ENCODE data around the gene SOX13. TPM values are rescaled to one million over a fixed set of nuclear protein-coding genes. Genes with fewer than 3 reads are reported as not detected.
A peak's percentile ranks its signal among the peaks of the same experiment; 100 is the strongest.

SOX13 gene
- total and polyA plus RNA-seq, 11 donors = 8.2 to 16.0 (median 12.6) TPM

DNA sequence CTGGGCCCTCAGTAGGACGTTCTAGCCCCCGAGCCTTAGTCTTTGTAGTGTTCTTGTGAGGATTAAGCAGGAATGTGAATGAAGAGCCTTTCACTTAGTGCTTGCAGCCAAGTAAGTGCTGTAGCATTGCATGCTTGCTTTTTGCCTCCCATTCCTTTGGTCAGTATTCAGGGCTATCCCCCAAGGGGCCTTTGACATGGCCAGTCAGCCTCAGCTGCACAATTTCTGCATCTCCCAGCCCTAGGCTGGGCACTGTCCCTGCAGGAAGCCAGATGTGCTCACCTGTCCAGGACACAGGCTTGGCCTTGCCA is 30.5 kb downstream of the SOX13 start:
- no peak for TF ChIP-seq POLR2A (IDR thresholded peaks at IDR 0.05)
- TF ChIP-seq CTCF (IDR thresholded peaks at IDR 0.05) = no peak
- WGBS, 4 donors = 30 to 71% (median 60%) methylated on average over 2 of the region's 2 CpGs
- H3K36me3 ChIP-seq = no peaks in the 10 kb centered on the region
- H3K27me3 ChIP-seq = no peaks in the 10 kb centered on the region
- no peaks in the 10 kb centered on the region for H3K9me3 ChIP-seq
- peaks cover 0 to 75% (median 48%) of the 10 kb centered on the region in 12 donors for H3K4me1 ChIP-seq
- H3K27ac ChIP-seq = peak overlapping the region; percentile 35 to 82 (median 68)
- no peak for ATAC-seq
- no peak for DNase-seq
- intact Hi-C loops (cut with DNase I) = no loop called here
- H3K4me3 ChIP-seq = peak overlapping the region in 2 of 12 donors; percentile 6 to 9

DNA sequence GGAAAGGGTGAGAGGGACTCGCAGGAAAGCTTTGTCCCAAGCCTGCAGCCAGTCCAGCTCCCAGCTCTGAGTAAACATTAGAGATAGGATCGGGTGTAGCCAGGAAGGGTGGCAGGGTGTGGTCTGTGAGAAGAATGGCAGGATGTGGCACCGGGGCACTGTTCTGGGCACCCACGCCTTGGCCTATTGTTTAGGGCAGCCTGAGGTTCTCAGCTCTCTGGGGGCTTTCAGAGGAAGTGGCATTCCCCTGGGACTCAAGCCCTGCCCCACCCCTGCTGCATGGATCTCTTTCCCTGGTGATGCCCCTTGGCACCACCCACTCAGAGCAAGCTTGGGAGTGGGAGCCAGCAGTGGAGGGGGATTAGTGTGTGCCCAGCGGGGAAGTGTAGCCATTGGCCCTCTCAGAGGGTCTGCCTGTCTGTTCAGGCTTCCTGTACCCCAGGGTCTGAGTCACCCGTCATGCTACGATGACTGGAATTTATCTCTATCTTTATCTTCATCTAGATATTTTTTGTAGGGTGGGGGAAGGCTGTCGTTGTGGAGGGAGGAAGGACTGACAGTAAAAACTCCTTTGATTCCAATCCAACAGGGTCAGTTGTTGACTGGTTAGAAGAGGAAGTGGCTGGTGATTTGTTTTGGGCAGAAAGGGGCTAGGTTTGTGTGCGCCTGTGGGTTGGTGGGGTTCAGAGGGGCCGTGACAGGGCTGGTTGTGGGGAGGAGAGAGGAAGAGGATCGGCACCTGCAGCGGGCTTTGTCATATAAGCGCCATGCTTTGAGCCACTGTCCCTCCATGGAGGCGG is 31.6 kb downstream of the SOX13 start:
- TF ChIP-seq POLR2A (IDR thresholded peaks at IDR 0.05) = no peak
- TF ChIP-seq CTCF (IDR thresholded peaks at IDR 0.05) = no peak
- H3K4me3 ChIP-seq = peak overlapping the region in 1 of 12 donors; percentile 9
- DNase-seq (peak; percentile 35 to 78 (median 62)), ATAC-seq (peak; percentile 23 to 71 (median 67))
- H3K4me1 ChIP-seq = peaks cover 0 to 80% (median 53%) of the 10 kb centered on the region in 12 donors
- H3K27ac ChIP-seq = peak overlapping the region; percentile 35 to 82 (median 68)
- intact Hi-C loops (cut with DNase I) = no loop called here
- 64 to 70% (median 65%) methylated on average over 13 to 14 of the region's 14 CpGs for WGBS, 4 donors
- no peaks in the 10 kb centered on the region for H3K9me3 ChIP-seq
- H3K36me3 ChIP-seq = no peaks in the 10 kb centered on the region
- no peaks in the 10 kb centered on the region for H3K27me3 ChIP-seq

- Histone ChIP-seq H3K4me3 (no peak overlapping the region), H3K27me3 (no peaks in the 10 kb centered on the region), H3K4me1 (peaks cover 0 to 82% (median 53%) of the 10 kb centered on the region in 12 donors), H3K36me3 (no peaks in the 10 kb centered on the region), H3K9me3 (no peaks in the 10 kb centered on the region), H3K27ac (peak overlapping the region in 10 of 12 donors; percentile 24 to 82 (median 68))
- WGBS, 4 donors = 75 to 86% (median 80%) methylated on average over 6 of the region's 6 CpGs
- TF ChIP-seq CTCF (IDR thresholded peaks at IDR 0.05) (no peak), POLR2A (IDR thresholded peaks at IDR 0.05) (no peak)
- intact Hi-C loops (cut with DNase I) = no loop called here
- DNase-seq (peak in 1 of 5 donors; percentile 28), ATAC-seq (no peak)
Observed at GRCh38 chr1:204105131-204105515, 32.2 kb downstream of the SOX13 start.

- no peak for DNase-seq
- no peak overlapping the region for H3K4me3 ChIP-seq
- 95 to 100% (median 97%) methylated on average over 1 of the region's 1 CpG for WGBS, 4 donors
- ATAC-seq = no peak
- H3K9me3 ChIP-seq = no peaks in the 10 kb centered on the region
- H3K4me1 ChIP-seq = peaks cover 0 to 72% (median 50%) of the 10 kb centered on the region in 12 donors
- no peak overlapping the region for H3K27ac ChIP-seq
- TF ChIP-seq POLR2A (IDR thresholded peaks at IDR 0.05) (no peak), CTCF (IDR thresholded peaks at IDR 0.05) (no peak)
- no peaks in the 10 kb centered on the region for H3K36me3 ChIP-seq
- intact Hi-C loops (cut with DNase I) = no loop called here
- no peaks in the 10 kb centered on the region for H3K27me3 ChIP-seq
Observed at GRCh38 chr1:204106825-204107224, 33.9 kb downstream of the SOX13 start.

All from heart left ventricle (tissue), 16 donors.